Endodermal cell (in vitro differentiated cells): ENCODE data around the gene SSBP2. TPM values are rescaled to one million over a fixed set of nuclear protein-coding genes. Genes with fewer than 3 reads are reported as not detected.
A peak's percentile ranks its signal among the peaks of the same experiment; 100 is the strongest.

ENCODE experiments used
- DNase-seq: peaks from one replicate; pipeline ENCODE4 v3.0.0-alpha.2; 2017
- H3K27ac ChIP-seq: 2 replicates; pipeline ENCODE4 v1.5.1; 2013; ENCODE audit warnings: mild to moderate bottlenecking, low read depth, low read length, moderate library complexity
- H3K27me3 ChIP-seq: 2 replicates; pipeline ENCODE4 v1.6.1; 2013; ENCODE audit warnings: mild to moderate bottlenecking, low read length, moderate library complexity; ENCODE audit not compliant: insufficient read depth, control insufficient read depth, poor library complexity, severe bottlenecking
- H3K36me3 ChIP-seq: 2 replicates; pipeline ENCODE4 v1.7.0; 2013; ENCODE audit warnings: mild to moderate bottlenecking, low read length, moderate library complexity; ENCODE audit not compliant: control insufficient read depth, insufficient read depth
- H3K4me1 ChIP-seq: one replicate; pipeline ENCODE4 v1.7.0; 2013; ENCODE audit warnings: low read length; ENCODE audit not compliant: control insufficient read depth, insufficient read depth
- H3K4me3 ChIP-seq: 2 replicates; pipeline ENCODE4 v1.5.1; 2013; ENCODE audit warnings: mild to moderate bottlenecking, low read length, moderate library complexity
- H3K9ac ChIP-seq: 2 replicates; pipeline ENCODE4 v1.6.1; 2013; ENCODE audit warnings: mild to moderate bottlenecking, low read length, moderate library complexity; ENCODE audit not compliant: poor library complexity, severe bottlenecking; ENCODE audit errors: extremely low read depth
- H3K9me3 ChIP-seq: 2 replicates; pipeline ENCODE4 v1.6.1; 2013; ENCODE audit warnings: mild to moderate bottlenecking, low read length, moderate library complexity; ENCODE audit not compliant: control insufficient read depth
- H3K27ac Mint-ChIP-seq: 2 replicates; pipeline ENCODE4 v1.8.0; 2020; ENCODE audit warnings: mixed read lengths
- H3K27me3 Mint-ChIP-seq: 2 replicates; pipeline ENCODE4 v1.8.0; 2021; ENCODE audit warnings: mild to moderate bottlenecking, mixed read lengths; ENCODE audit not compliant: insufficient read depth
- H3K36me3 Mint-ChIP-seq: 2 replicates; pipeline ENCODE4 v1.8.0; 2020; ENCODE audit warnings: low read depth, mixed read lengths
- H3K4me1 Mint-ChIP-seq: 2 replicates; pipeline ENCODE4 v1.8.0; 2020; ENCODE audit warnings: mixed read lengths
- H3K4me3 Mint-ChIP-seq: 2 replicates; pipeline ENCODE4 v1.8.0; 2020; ENCODE audit warnings: mild to moderate bottlenecking, moderate library complexity, mixed read lengths
- H3K9me3 Mint-ChIP-seq: 2 replicates; pipeline ENCODE4 v1.8.0; 2020; ENCODE audit warnings: mild to moderate bottlenecking, mixed read lengths
- WGBS, 2 experiments: methylation state at CpG; one replicate each; pipeline versions ENCODE4 v1.1.5 to v1.1.7; 2013; ENCODE audit warnings: missing lambda C conversion rate in 2 of 2, mixed read lengths in 1 of 2; ENCODE audit not compliant: insufficient coverage in 1 of 2, insufficient read length in 1 of 2; 5-methylcytosine and 5-hydroxymethylcytosine counted together
- total RNA-seq, 2 donors: library from RNA; stranded (reverse); fragmentation: NEBNext Ultra II Directional in 1 of 2; extraction: Animal tissue kit (Norgen Biotek cat#: 25700) in 1 of 2; gene quantifications; 2 replicates in 1 of 2; 3 replicates in 1 of 2; pipeline ENCODE4 v1.2.1, GENCODE V29; 2021
- TF ChIP-seq, protein P1 (sequence below): fragments of 200-600 bp; sonication (generic); conservative IDR thresholded peaks from 2 replicates; pipeline ENCODE4 v1.5.0; 2021; ENCODE audit warnings: antibody characterized with exemption, mild to moderate bottlenecking

SSBP2 gene
- total RNA-seq, 2 donors from 2014 or later = 27.5 to 30.2 TPM

DNA sequence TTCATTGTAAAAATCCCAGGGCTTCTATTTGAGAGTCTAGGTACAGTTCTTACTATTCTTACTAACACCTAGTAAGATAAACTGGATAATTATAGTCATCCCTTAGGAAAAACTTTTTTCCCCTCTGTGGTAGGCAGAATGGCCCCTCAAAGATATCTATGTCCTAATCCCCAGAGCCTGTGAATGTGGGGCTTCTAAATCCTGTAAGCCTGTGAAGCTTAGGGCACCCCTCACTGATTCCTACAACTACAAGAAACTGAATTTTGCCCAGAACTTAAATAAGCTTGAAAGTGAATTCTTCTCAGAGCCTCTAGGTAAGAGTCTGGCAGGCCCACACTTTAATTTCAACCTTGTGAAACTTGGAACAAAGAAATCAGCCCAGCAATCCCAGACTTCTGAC lies 226.9 kb downstream of the SSBP2 start:
- peaks cover 5% of the 10 kb centered on the region for H3K4me1 Mint-ChIP-seq
- Histone ChIP-seq H3K36me3 (no peaks in the 10 kb centered on the region), H3K4me3 (no peak overlapping the region), H3K27me3 (no peaks in the 10 kb centered on the region), H3K9me3 (no peaks in the 10 kb centered on the region), H3K27ac (no peak overlapping the region), H3K4me1 (peaks cover 5% of the 10 kb centered on the region), H3K9ac (no peak overlapping the region)
- peak overlapping the region; percentile 37 for H3K27ac Mint-ChIP-seq
- DNase-seq = no peak
- TF ChIP-seq, protein P1, sequence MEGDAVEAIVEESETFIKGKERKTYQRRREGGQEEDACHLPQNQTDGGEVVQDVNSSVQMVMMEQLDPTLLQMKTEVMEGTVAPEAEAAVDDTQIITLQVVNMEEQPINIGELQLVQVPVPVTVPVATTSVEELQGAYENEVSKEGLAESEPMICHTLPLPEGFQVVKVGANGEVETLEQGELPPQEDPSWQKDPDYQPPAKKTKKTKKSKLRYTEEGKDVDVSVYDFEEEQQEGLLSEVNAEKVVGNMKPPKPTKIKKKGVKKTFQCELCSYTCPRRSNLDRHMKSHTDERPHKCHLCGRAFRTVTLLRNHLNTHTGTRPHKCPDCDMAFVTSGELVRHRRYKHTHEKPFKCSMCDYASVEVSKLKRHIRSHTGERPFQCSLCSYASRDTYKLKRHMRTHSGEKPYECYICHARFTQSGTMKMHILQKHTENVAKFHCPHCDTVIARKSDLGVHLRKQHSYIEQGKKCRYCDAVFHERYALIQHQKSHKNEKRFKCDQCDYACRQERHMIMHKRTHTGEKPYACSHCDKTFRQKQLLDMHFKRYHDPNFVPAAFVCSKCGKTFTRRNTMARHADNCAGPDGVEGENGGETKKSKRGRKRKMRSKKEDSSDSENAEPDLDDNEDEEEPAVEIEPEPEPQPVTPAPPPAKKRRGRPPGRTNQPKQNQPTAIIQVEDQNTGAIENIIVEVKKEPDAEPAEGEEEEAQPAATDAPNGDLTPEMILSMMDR = no peak
- H3K36me3 Mint-ChIP-seq = no peaks in the 10 kb centered on the region
- no peak overlapping the region for H3K4me3 Mint-ChIP-seq
- no peaks in the 10 kb centered on the region for H3K27me3 Mint-ChIP-seq
- no peaks in the 10 kb centered on the region for H3K9me3 Mint-ChIP-seq

DNA sequence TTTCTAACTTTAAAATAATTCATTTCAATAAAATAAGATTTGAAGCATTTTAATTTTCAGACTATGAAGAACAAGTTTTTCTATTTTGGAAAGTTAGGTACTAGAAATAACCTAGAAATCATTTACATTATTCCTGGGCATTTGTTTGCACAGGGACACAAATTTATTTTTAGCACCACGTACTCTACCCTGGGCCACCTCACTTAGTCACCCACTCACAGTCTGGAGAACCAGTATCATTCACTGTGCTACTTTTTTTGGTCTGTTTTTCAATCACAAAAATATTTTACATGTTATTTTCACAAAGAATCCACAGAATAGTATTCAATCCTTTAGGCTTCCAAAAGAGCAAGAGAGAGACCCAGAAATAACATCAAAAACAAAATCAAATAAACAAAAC lies 228.3 kb downstream of the SSBP2 start:
- no peaks in the 10 kb centered on the region for H3K36me3 ChIP-seq
- no peak overlapping the region for H3K4me3 Mint-ChIP-seq
- peaks cover 5% of the 10 kb centered on the region for H3K4me1 Mint-ChIP-seq
- 96% methylated on average over 1 of the region's 1 CpG; no CpG with 5 or more reads in 1 of the 2 experiments for WGBS, 2 experiments
- H3K4me3 ChIP-seq = no peak overlapping the region
- H3K27me3 Mint-ChIP-seq = no peaks in the 10 kb centered on the region
- DNase-seq = no peak
- H3K36me3 Mint-ChIP-seq = no peaks in the 10 kb centered on the region
- H3K4me1 ChIP-seq = peaks cover 5% of the 10 kb centered on the region
- H3K27me3 ChIP-seq = no peaks in the 10 kb centered on the region
- no peaks in the 10 kb centered on the region for H3K9me3 ChIP-seq
- no peak overlapping the region for H3K27ac ChIP-seq
- TF ChIP-seq, protein P1 = no peak
- no peak overlapping the region for H3K9ac ChIP-seq
- no peaks in the 10 kb centered on the region for H3K9me3 Mint-ChIP-seq
- H3K27ac Mint-ChIP-seq = no peak overlapping the region

DNA sequence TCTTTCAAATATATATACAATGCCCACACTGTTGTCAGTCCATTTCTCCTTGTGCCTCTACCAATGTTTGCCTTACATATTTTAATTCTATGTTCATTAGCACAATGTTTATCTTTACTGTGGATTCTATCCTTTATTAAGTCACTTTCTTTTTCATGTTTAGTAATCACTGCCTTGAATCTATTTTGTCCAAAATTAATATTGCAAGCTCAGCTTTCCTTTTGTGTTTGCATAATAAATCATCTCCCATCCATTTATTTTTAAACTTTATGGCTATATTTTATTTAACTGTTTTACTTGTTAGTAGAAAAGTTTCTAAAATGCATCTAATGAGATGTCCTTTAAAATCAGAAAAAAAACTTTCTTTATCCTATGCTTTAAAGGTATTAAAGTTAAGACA lies 230.1 kb downstream of the SSBP2 start:
- Mint-ChIP-seq H3K36me3 (no peaks in the 10 kb centered on the region), H3K4me1 (peaks cover 5% of the 10 kb centered on the region), H3K9me3 (no peaks in the 10 kb centered on the region), H3K4me3 (no peak overlapping the region), H3K27ac (no peak overlapping the region), H3K27me3 (no peaks in the 10 kb centered on the region)
- Histone ChIP-seq H3K27ac (no peak overlapping the region), H3K4me3 (no peak overlapping the region), H3K9me3 (no peaks in the 10 kb centered on the region), H3K4me1 (peaks cover 5% of the 10 kb centered on the region), H3K9ac (no peak overlapping the region), H3K36me3 (no peaks in the 10 kb centered on the region), H3K27me3 (no peaks in the 10 kb centered on the region)
- TF ChIP-seq, protein P1 = no peak
- no peak for DNase-seq
